ENCODE measurements around the gene ZNF527.
"Not testable (repeated sequence)": the region's sequence is repeated elsewhere in the genome, so short reads cannot be mapped to it uniquely, and the experiment has no call there.

DNA sequence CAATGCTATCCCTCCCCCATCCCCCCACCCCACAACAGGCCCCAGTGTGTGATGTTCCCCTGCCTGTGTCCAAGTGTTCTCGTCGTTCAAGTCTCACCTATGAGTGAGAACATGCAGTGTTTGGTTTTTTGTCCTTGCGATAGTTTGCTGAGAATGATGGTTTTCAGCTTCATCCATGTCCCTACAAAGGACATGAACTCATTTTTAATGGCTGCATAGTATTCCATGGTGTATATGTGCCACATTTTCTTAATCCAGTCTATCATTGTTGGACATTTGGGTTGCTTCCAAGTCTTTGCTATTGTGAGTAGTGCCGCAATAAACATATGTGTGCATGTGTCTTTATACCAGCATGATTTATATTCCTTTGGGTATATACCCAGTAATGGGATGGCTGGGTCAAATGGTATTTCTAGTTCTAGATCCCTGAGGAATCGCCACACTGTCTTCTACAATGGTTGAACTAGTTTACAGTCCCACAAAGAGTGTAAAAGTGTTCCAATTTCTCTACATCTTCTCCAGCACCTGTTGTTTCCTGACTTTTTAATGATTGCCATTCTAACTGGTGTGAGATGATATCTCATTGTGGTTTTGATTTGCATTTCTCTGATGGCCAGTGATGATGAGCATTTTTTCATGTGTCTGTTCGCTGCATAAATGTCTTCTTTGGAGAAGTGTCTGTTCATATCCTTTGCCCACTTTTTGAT lies 35.4 kb downstream of the ZNF527 start:
- TF ChIP-seq EZH2phosphoT487 (IDR thresholded peaks at IDR 0.05; ENCODE audit: insufficient read depth, low read depth); EZH2 (IDR thresholded peaks at IDR 0.05; ENCODE audit: insufficient read depth, poor library complexity, severe bottlenecking): not testable (repeated sequence)

Data from GM23248 (cell line).